ENCODE measurements around the gene PPP2R2B.
"Not testable (repeated sequence)": the region's sequence is repeated elsewhere in the genome, so short reads cannot be mapped to it uniquely, and the experiment has no call there.

The PPP2R2B gene

DNA sequence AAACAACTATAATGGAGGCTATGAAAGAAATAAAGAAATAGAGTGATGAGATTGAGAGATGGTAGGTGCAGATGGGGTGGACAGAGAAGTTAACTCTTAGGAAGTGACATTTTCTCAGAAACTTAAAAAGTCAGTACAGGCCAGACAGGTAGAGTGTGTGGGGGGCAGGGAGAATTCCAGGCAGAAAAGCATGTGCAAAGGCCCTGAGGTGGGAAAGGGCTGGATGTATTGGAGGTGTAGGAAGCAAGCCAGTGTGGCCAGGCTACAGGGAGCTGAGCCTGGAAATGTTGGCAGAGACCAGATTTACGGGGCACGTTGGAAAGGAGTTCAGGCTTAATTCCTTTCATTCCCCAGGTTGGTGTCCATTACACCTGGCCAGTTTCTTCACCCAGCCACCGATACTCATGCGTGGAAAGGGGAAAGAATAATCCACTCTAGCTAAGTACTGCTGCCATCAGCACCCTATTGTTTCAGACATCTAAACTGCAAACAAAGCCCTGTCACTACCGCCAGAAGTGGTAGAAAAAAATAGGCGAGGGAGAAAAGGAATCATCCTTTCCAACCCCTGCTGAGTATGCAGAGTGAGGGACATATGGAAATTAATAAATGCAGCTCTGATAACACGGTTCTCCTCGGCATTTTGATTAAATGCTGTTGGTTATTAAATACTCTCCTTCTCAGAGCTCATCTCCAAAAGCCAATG lies 245.8 kb downstream of the PPP2R2B start:
- H3K4me1 Mint-ChIP-seq (ENCODE audit: low read depth) = no peaks in the 10 kb centered on the region
- no peaks in the 10 kb centered on the region for H3K36me3 Mint-ChIP-seq (ENCODE audit: low read depth)
- no peak for DNase-seq (ENCODE audit: low spot score)
- H3K27ac Mint-ChIP-seq = no peak overlapping the region
- no peak overlapping the region for H3K4me3 Mint-ChIP-seq
- no peaks in the 10 kb centered on the region for H3K9me3 Mint-ChIP-seq
- no peaks in the 10 kb centered on the region for H3K27me3 Mint-ChIP-seq (ENCODE audit: low read depth)

- H3K9me3 Mint-ChIP-seq = no peaks in the 10 kb centered on the region
- no peaks in the 10 kb centered on the region for H3K27me3 Mint-ChIP-seq (ENCODE audit: low read depth)
- DNase-seq (ENCODE audit: low spot score) = no peak
- H3K4me1 Mint-ChIP-seq (ENCODE audit: low read depth) = no peaks in the 10 kb centered on the region
- no peak overlapping the region for H3K4me3 Mint-ChIP-seq
- H3K36me3 Mint-ChIP-seq (ENCODE audit: low read depth) = no peaks in the 10 kb centered on the region
- no peak overlapping the region for H3K27ac Mint-ChIP-seq
Observed at GRCh38 chr5:146630472-146630871, 248.1 kb downstream of the PPP2R2B start.

DNA sequence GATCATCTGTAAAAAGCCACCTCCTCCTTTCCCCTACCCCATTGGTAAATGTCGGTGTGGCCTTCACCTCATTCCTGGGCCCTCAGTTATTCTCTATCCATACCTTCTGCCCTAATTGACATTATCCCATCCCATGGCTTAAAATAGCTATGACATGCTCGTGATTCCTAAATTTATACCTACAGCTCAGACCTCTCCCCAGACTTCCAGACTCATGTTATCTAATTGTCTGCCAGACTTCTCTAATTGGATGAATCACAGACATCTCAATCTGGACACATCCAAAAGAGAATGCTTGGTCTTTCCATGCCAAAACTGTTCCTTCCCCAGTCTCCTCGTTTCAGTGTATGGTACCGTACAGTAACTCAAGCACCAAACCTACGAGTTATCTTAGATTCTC lies 249.6 kb downstream of the PPP2R2B start:
- Mint-ChIP-seq H3K4me1 (ENCODE audit: low read depth) (no peaks in the 10 kb centered on the region), H3K27me3 (ENCODE audit: low read depth) (no peaks in the 10 kb centered on the region), H3K9me3 (no peaks in the 10 kb centered on the region), H3K27ac (no peak overlapping the region), H3K4me3 (no peak overlapping the region), H3K36me3 (ENCODE audit: low read depth) (no peaks in the 10 kb centered on the region)
- no peak for DNase-seq (ENCODE audit: low spot score)

DNA sequence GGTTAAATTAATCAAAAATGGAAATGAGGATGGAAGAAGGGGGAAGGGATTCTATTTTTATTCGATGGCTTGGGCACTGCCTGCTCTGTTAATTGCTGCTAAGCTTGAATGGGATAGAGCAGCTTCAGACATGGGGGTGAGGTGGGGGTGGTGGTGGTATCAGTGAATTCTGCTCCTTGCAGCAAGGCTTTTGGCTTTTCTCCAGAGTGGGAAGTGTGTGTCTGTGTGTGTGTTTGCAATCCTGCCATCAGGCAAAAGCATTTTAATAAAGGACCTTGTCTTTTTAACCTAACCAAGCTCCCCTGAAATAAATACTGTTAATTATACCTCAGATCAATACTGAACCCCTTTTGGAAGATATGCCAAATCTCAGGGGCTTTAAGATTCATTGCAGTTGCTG lies 251.6 kb downstream of the PPP2R2B start:
- H3K9me3 Mint-ChIP-seq = no peaks in the 10 kb centered on the region
- H3K27me3 Mint-ChIP-seq (ENCODE audit: low read depth) = no peaks in the 10 kb centered on the region
- H3K27ac Mint-ChIP-seq = no peak overlapping the region
- H3K4me3 Mint-ChIP-seq = no peak overlapping the region
- no peaks in the 10 kb centered on the region for H3K4me1 Mint-ChIP-seq (ENCODE audit: low read depth)
- DNase-seq (ENCODE audit: low spot score) = no peak
- no peaks in the 10 kb centered on the region for H3K36me3 Mint-ChIP-seq (ENCODE audit: low read depth)

GRCh38 chr5:146624179-146624578 lies 254.4 kb downstream of the PPP2R2B start:
- H3K4me1 Mint-ChIP-seq (ENCODE audit: low read depth) = no peaks in the 10 kb centered on the region
- H3K27ac Mint-ChIP-seq = no peak overlapping the region
- DNase-seq (ENCODE audit: low spot score) = no peak
- no peaks in the 10 kb centered on the region for H3K27me3 Mint-ChIP-seq (ENCODE audit: low read depth)
- no peaks in the 10 kb centered on the region for H3K9me3 Mint-ChIP-seq
- no peak overlapping the region for H3K4me3 Mint-ChIP-seq
- no peaks in the 10 kb centered on the region for H3K36me3 Mint-ChIP-seq (ENCODE audit: low read depth)

DNA sequence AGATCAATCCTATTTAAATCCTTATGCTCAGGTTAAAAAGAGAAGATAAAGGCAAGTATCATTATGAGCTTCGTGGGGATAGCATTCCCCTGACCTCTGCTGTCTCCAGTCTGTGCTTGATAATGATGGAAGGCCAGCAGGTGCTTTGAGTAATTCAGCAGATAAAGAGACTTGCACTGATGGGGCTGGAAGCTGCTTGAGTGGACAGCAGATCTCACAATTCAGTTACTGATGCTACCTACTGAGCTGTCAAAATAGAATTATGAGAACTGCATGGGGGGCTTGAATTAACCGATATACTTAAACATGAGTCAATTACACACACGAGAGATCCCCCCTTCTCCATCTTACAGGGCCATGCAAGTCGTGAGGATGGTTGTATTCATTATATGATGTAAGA lies 254.9 kb downstream of the PPP2R2B start:
- H3K27ac Mint-ChIP-seq = no peak overlapping the region
- H3K9me3 Mint-ChIP-seq = no peaks in the 10 kb centered on the region
- no peak overlapping the region for H3K4me3 Mint-ChIP-seq
- no peaks in the 10 kb centered on the region for H3K27me3 Mint-ChIP-seq (ENCODE audit: low read depth)
- DNase-seq (ENCODE audit: low spot score) = no peak
- no peaks in the 10 kb centered on the region for H3K4me1 Mint-ChIP-seq (ENCODE audit: low read depth)
- H3K36me3 Mint-ChIP-seq (ENCODE audit: low read depth) = no peaks in the 10 kb centered on the region

GRCh38 chr5:146623009-146623408 lies 255.5 kb downstream of the PPP2R2B start:
- Mint-ChIP-seq H3K9me3 (no peaks in the 10 kb centered on the region), H3K4me1 (ENCODE audit: low read depth) (no peaks in the 10 kb centered on the region), H3K4me3 (no peak overlapping the region), H3K27ac (no peak overlapping the region), H3K27me3 (ENCODE audit: low read depth) (no peaks in the 10 kb centered on the region), H3K36me3 (ENCODE audit: low read depth) (no peaks in the 10 kb centered on the region)
- DNase-seq (ENCODE audit: low spot score) = no peak

DNA sequence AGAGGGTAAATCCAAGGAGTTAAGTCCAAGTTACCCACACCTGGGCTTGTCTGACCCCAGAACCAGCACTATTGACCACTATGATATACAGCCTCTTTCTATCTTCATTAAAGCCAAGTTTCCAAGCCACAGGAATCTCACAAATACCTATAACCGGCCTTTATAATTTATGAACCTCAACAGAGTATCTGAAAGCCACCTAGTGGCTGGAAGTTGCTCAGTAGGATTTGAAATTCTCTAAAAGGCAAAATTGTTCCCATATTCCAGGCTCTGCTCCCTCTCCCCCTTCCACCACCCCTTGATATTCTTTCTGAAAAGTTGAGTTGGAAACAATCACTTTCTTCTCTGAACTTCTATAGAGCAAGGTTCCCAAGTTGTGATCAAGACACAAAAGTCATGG lies 256.2 kb downstream of the PPP2R2B start:
- Mint-ChIP-seq H3K4me1 (ENCODE audit: low read depth) (no peaks in the 10 kb centered on the region), H3K27ac (no peak overlapping the region), H3K36me3 (ENCODE audit: low read depth) (no peaks in the 10 kb centered on the region), H3K9me3 (no peaks in the 10 kb centered on the region), H3K27me3 (ENCODE audit: low read depth) (no peaks in the 10 kb centered on the region), H3K4me3 (no peak overlapping the region)
- DNase-seq (ENCODE audit: low spot score) = no peak

- Mint-ChIP-seq H3K36me3 (ENCODE audit: low read depth) (no peaks in the 10 kb centered on the region), H3K4me1 (ENCODE audit: low read depth) (no peaks in the 10 kb centered on the region), H3K27me3 (ENCODE audit: low read depth) (no peaks in the 10 kb centered on the region), H3K27ac (no peak overlapping the region), H3K9me3 (peaks cover 4% of the 10 kb centered on the region), H3K4me3 (no peak overlapping the region)
- DNase-seq (ENCODE audit: low spot score) = no peak
Observed at GRCh38 chr5:146620669-146621051, 257.9 kb downstream of the PPP2R2B start.

GRCh38 chr5:146620031-146620668 lies 258.4 kb downstream of the PPP2R2B start:
- H3K9me3 Mint-ChIP-seq = peaks cover 6% of the 10 kb centered on the region
- H3K4me1 Mint-ChIP-seq (ENCODE audit: low read depth) = no peaks in the 10 kb centered on the region
- no peak overlapping the region for H3K27ac Mint-ChIP-seq
- no peak overlapping the region for H3K4me3 Mint-ChIP-seq
- H3K36me3 Mint-ChIP-seq (ENCODE audit: low read depth) = no peaks in the 10 kb centered on the region
- no peak for DNase-seq (ENCODE audit: low spot score)
- no peaks in the 10 kb centered on the region for H3K27me3 Mint-ChIP-seq (ENCODE audit: low read depth)

GRCh38 chr5:146618434-146618833 lies 260.1 kb downstream of the PPP2R2B start:
- Mint-ChIP-seq H3K36me3 (ENCODE audit: low read depth) (no peaks in the 10 kb centered on the region), H3K4me1 (ENCODE audit: low read depth) (no peaks in the 10 kb centered on the region), H3K27ac (no peak overlapping the region), H3K4me3 (no peak overlapping the region), H3K27me3 (ENCODE audit: low read depth) (no peaks in the 10 kb centered on the region), H3K9me3 (peaks cover 6% of the 10 kb centered on the region)
- DNase-seq (ENCODE audit: low spot score) = no peak

DNA sequence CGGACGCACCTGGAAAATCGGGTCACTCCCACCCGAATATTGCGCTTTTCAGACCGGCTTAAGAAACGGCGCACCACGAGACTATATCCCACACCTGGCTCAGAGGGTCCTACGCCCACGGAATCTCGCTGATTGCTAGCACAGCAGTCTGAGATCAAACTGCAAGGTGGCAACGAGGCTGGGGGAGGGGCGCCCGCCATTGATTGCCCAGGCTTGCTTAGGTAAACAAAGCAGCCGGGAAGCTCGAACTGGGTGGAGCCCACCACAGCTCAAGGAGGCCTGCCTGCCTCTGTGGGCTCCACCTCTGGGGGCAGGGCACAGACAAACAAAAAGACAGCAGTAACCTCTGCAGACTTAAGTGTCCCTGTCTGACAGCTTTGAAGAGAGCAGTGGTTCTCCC lies 268.8 kb downstream of the PPP2R2B start:
- not testable (repeated sequence) for H3K9me3 Mint-ChIP-seq; H3K4me1 Mint-ChIP-seq (ENCODE audit: low read depth); H3K27ac Mint-ChIP-seq; H3K27me3 Mint-ChIP-seq (ENCODE audit: low read depth); DNase-seq (ENCODE audit: low spot score); H3K36me3 Mint-ChIP-seq (ENCODE audit: low read depth); H3K4me3 Mint-ChIP-seq

GRCh38 chr5:146607659-146608332 lies 270.8 kb downstream of the PPP2R2B start:
- Mint-ChIP-seq H3K4me3 (no peak overlapping the region), H3K27ac (no peak overlapping the region), H3K36me3 (ENCODE audit: low read depth) (no peaks in the 10 kb centered on the region), H3K9me3 (peaks cover 8% of the 10 kb centered on the region), H3K4me1 (ENCODE audit: low read depth) (no peaks in the 10 kb centered on the region), H3K27me3 (ENCODE audit: low read depth) (no peaks in the 10 kb centered on the region)
- DNase-seq (ENCODE audit: low spot score) = no peak

- Mint-ChIP-seq H3K27ac (no peak overlapping the region), H3K27me3 (ENCODE audit: low read depth) (no peaks in the 10 kb centered on the region), H3K36me3 (ENCODE audit: low read depth) (no peaks in the 10 kb centered on the region), H3K4me1 (ENCODE audit: low read depth) (no peaks in the 10 kb centered on the region), H3K9me3 (peaks cover 8% of the 10 kb centered on the region), H3K4me3 (no peak overlapping the region)
- DNase-seq (ENCODE audit: low spot score) = no peak
Observed at GRCh38 chr5:146606893-146607292, 271.7 kb downstream of the PPP2R2B start.

Data from T-helper 2 cell treated with Interferon-gamma antibody and Interleukin-4, amounts not matched to agents 5 μg/mL and 100 μg/mL, for 36 hours (primary cell).